ENCODE data around the gene RAB8B. TPM values are rescaled to one million over a fixed set of nuclear protein-coding genes. Genes with fewer than 3 reads are reported as not detected.
"Not testable (repeated sequence)": the region's sequence is repeated elsewhere in the genome, so short reads cannot be mapped to it uniquely, and the experiment has no call there.

Gene RAB8B
- polyA plus RNA-seq, 3 donors, result 32.2 to 35.2 (median 32.3) TPM

DNA sequence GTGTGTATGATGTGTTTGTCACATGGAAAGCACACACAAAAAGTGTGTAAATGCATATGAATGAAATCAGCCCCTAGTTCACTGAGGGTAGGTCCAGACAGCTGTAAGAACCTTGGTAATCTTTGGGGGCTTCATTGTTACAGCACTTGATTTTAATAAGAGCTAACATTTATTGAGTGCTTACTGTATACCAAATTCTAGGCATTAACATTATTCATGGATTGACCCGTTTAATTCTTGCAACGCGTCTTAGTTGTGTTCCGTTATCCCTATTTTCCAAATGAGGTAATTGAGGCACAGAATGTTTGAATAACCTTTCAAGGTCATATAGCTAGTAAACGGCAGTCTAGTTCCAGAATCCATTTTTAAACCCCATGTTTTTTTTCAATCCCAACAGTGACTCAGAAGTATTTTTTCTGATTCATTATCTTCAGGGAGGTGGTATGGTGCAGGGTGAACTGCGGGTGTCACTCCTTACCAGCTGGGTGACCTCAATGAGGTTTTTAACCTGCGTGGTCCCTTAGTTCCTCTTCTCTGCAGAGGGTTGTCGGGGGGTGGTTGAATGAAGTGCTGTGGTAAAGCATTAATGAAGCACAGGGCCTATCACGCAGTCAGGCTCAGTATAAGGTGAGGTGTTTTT, 14.2 kb downstream of the RAB8B start:
- no peak for DNase-seq (ENCODE audit: low read depth in 3 of 3, low spot score in 2 of 3)

DNA sequence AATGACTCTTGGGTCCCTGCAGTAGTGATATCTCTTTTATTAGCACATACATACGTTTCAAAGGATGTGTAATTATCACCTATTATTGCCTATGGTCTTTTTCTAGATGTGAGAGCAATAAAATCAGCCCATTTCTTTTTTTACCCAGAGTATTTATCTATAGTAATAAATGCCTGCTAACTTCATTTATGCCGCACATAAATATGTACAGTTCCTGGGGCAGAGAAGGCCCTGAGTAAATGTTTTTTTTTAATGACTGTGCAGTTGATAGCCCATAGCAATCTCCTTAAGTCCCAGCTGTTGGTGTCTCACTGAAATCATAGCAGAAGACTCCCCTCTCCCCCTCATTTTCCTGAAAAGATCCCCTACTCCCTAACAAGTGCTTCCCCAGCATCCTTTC, 16.7 kb downstream of the RAB8B start:
- no peak for DNase-seq (ENCODE audit: low read depth in 3 of 3, low spot score in 2 of 3)

DNA sequence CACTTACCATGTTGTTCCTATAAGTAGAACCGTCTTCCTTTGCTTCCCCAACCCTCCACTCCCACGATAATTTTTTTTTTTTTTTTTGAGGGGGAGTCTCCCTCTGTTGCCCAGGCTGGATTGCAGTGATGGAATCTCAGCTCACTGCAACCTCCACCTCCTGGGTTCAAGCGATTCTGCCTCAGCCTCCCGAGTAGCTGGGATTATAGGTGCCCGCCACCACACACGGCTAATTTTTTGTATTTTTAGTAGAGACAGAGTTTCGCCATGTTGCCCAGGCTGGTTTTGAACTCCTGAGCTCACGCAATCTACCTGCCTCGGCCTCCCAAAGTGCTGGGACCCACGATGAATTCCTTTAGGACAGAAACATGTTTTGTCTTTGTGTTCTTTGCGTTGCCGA, 19.4 kb downstream of the RAB8B start:
- not testable (repeated sequence) for DNase-seq (ENCODE audit: low read depth in 3 of 3, low spot score in 2 of 3)

DNA sequence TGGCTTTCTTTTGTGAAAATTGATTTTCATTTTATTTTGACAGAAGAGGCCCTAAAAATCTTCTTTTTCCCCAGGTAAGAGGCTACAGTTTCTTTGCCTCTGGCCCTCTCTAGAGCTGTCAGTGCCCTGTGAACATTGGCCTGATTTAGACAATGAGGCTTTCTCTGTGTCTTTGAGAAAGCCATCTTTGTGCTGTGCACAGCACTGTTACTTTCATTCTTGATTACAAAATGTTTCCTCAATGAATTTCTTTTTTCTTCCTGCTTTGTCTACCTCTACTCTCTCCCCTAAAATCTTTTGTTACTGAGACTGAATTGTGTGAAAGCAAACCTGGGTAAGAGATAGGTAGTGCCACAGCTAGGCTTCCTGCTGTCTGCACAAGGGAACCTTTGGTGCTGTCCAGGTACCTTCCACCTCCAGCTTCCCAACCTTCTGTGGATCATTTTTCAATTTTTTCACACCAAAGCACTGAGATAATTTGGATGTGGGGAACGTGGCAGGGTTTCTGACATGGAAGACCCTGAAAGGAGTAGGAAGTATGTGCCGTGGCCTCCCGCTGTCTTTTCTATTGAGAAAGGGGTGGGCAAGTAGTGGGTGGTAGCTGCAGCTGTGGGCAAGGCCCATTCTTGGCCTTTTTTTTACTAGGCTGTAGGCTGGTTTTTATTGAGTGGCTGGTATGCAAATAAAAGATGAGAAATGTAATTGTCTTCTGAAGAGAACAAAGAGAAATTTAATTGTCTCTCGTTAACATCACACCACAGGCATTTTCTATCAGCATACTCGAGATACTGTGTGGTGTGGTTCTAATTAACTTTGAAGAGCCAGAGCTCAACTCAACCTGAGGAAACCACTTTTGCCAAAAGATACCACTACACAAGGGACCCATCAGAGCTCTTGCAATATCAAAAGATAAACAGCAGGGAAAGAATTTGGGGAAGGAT, 21.0 kb downstream of the RAB8B start:
- DNase-seq (ENCODE audit: low read depth in 3 of 3, low spot score in 2 of 3), result no peak

DNA sequence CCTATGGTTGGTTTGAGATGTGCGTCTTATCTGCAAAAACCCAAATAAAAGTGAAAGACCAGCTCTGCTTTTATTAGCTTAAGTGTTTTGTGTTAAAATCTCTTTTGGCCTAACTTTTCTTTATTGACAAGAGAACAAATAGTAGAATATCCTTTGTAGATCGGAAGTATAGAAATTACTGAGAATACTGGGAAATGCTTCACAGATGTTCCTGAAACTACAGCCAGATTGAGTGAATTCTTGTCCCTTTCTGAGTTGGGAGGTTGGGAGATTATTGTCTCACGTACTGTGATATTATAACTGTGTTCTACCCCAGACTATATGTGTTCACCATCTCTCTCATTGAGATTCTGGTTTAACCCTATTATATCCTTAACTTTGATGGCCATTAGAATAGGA, 21.7 kb downstream of the RAB8B start:
- no peak for DNase-seq (ENCODE audit: low read depth in 3 of 3, low spot score in 2 of 3)

DNA sequence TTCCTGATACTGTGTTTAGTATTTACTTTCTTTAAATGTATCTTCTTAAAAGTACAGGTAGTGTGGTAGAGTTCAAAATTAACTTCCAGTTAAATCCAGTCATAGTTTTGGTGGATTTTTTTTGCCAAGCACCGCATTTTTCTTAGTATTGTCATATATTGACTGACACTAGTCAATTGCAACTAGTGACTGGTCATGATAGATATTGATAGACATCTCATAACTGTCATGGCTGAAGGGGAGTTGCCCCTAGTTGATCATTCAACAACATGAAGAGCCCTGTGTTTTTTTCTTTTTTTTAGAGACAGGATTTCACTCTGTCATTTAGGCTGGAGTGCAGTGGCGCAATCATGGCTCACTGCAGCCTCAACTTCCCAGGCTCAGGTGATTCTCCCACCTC, 22.1 kb downstream of the RAB8B start:
- DNase-seq (ENCODE audit: low read depth in 3 of 3, low spot score in 2 of 3), result no peak

DNA sequence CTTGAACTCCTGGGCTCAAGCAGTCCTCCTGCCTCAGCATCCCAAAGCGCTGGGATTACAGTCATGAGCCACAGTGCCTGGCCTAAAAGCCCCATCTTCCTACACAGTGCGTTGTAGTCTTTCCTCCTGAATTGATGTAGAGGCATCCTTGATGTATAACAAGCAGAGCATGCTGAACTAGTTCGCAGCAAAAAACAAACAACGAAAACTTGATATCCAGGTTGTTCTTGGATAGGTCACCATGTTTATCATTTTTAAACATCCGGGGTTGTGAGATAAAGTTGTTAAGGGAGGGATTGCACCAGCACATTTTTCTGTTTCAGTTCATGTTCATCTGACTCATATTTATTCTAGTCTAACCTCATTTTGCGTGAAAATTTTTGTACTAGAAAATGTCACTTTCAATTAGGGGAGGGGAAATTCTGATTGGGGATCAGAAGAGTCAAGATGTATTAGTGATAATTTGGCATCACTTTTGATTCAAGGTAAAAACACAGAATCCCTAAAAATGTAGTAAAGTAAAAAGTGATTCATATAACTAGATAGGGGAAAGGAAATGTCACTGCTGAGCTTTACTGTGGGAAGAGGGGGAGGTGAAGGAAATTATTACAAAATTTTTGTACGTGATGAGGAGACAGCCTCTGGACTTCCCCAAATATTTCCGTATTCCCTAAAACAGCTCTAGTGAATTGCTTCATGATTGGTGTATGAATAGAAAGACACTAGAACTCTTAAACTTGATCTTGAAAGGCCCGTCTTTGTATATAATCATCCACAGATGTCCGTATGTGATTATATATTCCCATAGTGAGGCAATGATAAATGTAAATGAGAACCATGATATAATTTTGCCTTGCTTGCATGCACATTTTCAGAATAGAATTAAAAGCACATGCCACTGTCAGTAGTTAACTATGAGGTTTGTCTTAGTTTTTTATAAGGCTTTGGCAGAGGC, 22.9 kb downstream of the RAB8B start:
- DNase-seq (ENCODE audit: low read depth in 3 of 3, low spot score in 2 of 3), result no peak

DNA sequence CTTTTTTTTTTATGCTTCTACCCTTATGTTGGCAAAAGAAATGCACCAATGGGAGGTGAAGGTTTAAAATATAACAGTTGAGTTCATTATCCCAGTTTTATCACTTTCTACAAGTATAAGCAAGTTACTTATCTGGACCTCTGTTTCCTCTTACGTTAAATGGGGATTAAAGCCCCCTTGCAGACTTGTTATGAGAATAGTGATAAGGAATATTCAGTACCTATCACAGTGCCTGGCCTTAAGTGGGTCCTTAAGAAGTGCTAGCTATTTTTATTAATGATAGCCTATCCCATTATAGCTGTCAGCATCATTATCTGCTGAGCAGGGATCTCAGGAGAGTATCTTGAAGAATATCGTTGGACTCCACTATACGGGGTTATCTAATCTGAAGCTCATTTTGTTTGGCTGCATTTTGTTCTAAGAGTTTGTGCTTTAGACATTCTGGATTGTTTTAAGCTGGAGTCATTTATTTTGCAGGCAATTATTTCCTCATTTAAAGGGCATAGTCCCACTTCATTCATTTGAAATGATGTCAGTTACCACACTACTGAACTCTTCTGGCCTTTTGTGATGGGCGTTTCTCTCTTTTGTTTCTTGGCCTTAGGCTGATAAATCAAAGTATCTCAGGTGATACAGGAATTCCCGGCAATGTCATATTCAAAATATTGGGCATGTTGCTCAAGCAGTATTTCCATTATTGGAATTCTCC, 28.8 kb downstream of the RAB8B start:
- DNase-seq (ENCODE audit: low read depth in 3 of 3, low spot score in 2 of 3), result no peak

DNA sequence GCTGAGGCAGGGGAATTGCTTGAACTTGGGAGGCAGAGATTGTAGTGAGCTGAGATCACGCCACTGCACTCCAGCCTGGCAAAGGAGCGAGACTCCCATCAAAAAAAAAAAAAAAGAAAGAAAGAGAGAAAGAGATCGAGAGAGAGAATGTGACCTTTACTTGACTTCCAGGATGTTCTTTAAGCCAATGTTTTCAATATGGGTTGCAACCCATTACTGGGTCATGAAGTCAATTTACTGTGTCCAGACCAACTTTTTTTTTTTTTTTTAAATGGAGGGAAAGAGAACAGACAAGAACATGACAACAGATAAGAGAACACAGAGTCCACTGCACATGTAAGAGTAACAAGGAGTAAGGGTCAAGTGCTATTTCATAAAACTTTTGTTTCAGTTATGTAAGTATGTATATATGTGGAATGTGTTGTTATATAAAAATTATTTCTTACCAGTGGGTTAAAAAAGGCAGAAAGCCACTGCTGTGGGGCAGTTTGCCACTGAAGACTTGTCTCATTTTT, 29.8 kb downstream of the RAB8B start:
- DNase-seq (ENCODE audit: low read depth in 3 of 3, low spot score in 2 of 3), result no peak

DNA sequence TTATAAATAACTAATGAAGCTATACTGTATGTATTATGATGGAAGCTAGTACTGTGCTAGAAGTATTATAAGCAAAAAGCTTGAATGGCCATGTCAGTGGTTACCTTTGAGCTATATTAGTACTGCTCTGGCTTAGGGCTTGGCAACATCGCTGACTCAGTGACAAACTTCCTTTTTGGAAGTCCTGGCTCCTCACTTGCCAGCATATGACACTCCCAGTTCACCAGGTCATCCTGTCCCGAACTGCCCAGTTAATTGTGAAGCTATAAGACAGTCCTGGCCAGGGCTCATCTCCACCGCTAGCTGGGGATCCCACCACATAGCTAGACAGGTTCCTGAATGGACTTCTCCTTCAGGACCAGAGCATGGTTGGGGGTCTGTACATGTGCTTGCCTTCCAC, 31.9 kb downstream of the RAB8B start:
- DNase-seq (ENCODE audit: low read depth in 3 of 3, low spot score in 2 of 3), result no peak

DNA sequence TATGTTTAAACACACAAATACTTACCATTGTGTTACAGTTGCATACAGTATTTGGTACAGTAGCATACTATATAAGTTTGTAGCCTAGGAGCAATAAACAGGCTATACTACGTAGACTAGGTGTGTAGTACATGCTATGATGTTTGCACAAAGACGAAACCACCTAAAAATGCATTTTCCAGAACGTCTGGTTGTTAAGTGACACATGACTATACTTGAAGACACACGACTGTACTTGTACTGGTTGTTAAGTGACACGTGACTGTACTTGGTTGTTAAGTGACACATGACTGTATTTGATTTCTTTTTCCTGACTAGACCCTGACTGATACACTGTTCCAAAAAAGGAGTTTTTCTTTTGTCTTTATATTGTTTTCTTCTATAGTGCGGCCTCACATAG, 34.1 kb downstream of the RAB8B start:
- DNase-seq (ENCODE audit: low read depth in 3 of 3, low spot score in 2 of 3), result no peak

DNA sequence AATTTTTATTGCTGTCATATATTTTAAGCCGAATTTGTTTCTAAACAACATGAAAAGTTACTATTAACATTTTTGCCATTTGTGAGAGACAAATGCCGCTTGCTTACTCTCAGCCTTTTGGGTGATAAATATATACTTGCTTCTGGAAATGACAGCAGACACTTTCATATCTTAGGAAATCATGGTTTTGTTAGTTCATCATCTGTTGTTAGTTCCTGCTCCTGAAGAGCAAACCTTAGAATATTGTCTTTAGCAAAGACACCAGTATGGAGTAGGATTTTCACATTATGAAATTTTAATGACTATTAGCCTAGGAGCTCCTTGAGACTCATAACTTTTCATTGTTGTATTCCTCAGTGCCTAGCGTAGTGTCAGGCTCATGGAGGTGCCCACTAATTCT, 36.0 kb downstream of the RAB8B start:
- DNase-seq (ENCODE audit: low read depth in 3 of 3, low spot score in 2 of 3), result no peak

DNA sequence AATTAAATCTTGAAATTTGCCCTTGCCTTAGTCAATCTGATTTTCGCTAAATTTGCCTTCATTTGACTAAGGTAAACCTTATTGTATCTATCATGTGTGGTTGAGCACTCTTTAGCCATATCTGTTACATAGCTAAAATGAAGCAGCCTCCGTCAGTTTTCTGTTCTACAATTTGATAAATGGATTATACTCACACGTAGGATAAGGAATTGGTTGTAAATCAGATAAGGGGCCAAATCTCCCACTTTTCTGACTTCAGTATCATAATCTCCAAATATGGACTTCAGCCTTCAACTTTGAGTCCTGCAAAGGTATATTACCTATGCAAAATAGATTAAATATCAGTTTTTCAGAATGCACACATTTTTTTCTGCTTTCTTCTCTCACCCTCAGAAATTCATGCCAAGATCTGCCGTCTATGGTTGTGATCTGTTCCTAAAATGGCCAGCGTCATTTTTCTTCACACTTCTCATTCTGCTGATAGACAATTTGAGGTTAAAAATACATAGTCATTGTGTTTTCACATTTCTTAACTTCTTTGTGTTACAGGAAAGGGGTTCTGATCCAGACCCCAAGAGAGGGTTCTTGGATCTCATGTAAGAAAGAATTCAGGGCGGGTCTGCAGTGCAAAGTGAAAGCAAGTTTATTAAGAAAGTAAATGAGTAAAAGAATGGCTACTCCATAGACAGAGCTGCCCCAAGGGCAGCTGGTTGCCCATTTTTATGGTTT, 36.9 kb downstream of the RAB8B start:
- no peak for DNase-seq (ENCODE audit: low read depth in 3 of 3, low spot score in 2 of 3)

DNA sequence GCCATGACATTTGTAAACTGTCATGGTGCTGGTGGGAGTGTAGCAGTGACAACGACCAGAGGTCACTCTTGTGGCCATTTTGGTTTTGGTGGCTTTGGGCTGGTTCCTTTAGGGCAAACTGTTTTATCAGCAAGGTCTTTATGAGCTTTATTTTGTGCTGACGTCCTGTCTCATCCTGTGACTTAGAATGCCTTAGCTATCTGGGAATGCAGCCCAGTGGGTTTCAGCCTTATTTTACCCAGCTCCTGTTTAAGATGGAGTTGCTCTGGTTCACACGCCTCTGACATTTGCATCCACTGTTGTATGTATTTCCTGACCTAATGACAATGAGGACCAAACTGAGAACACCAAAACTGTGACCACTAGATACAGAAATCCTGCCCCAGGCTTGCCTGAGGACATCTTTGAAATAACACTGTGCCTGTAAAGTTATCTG, 37.6 kb downstream of the RAB8B start:
- no peak for DNase-seq (ENCODE audit: low read depth in 3 of 3, low spot score in 2 of 3)

DNA sequence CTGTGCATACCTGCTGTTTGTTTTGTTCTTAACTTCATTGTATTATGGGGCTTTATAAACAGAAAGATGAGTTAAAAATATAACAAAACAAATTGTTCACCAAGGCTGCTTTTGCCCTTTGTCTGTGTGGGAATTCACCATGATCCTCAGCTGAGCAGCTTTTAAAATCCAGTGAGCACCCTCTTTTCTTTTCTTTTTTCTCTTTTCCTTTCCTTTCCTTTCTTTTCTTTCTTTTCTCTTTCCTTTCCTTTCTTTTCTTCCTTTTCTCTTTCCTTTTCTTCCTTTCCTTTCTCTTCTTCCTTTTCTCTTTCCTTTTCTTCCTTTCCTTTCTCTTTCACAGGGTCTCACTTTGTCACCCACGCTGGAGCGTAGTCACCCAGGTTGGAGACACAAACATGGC, 38.3 kb downstream of the RAB8B start:
- no peak for DNase-seq (ENCODE audit: low read depth in 3 of 3, low spot score in 2 of 3)

DNA sequence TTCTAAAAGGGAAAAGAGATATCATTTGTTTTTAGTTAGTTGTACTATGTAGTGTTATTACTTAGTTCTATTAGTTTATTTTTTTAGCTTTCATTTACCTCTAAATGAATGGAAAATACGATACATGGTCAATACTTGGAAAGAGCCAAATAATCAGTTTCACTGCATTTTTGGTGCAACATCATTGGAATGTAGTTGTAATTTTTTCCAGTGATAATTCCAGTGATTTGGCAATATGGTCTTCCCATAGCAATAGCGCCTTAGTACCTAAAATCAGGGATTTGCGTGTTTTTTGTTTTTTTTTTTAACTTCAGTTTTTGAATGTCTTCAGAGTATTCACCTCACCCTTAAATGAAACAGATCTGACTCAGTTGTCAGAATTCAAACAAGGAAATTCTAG, 41.8 kb downstream of the RAB8B start:
- no peak for DNase-seq (ENCODE audit: low read depth in 3 of 3, low spot score in 2 of 3)

DNA sequence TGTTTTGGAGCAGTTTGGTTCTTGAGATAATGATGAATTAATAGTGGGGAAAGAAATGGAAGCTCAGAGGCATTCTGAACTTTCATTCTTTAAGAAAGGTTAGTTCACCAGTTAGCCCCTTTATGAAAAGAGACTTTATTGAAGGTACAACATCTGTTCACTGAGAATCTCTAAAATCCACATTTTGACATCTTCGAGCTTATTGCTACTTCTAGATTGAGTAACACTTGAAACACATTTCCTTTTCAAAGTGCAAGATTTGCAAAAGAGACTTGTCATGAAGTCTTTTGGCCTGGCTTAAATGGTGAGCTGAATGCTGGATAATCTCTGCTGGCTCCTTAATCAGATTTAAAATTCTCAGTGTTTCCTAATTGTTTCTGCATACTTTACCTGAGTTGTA, 42.3 kb downstream of the RAB8B start:
- DNase-seq (ENCODE audit: low read depth in 3 of 3, low spot score in 2 of 3), result no peak

DNA sequence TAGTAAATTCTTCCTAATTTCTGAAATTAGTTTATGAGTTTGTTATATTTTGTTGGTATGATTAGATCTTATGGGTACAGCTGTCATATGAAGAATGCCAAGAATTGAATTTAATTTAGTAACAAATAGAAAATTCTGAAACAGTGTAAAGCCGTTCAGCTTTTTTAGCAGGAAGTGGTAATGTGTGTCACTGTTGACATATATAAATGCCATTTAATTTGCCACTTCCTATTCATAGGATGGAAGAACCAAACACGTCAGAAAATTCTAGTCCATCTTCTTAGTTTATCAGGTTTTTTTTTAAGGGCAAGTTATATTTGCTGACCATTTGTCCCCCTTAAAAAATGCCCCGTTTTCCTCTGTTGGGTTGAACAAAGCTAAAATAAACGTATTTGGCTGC, 43.0 kb downstream of the RAB8B start:
- DNase-seq (ENCODE audit: low read depth in 3 of 3, low spot score in 2 of 3), result no peak

DNA sequence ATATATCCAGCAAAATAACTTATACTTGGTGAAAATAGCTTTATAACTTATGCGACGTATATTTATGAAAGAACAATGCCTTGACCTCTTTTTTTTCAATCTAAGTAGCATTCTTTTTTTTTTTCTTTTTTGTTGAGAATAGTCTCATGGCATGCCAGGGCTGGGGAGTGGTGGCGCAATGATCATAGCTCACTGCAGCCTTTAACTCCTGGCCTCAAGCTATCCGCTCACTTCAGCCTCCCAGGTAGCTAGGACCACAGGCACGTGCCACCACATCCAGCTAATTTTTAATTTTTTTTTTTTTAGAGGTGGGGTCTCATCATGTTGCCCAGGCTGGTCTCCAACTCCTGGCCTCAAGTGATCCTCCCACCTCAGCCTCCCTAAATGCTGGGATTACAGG, 43.5 kb downstream of the RAB8B start:
- DNase-seq (ENCODE audit: low read depth in 3 of 3, low spot score in 2 of 3), result no peak

Data from right renal cortex interstitium (tissue), 3 donors.